HepG2 (cell line): ENCODE data around the gene COQ4. TPM values are rescaled to one million over a fixed set of nuclear protein-coding genes. Genes with fewer than 3 reads are reported as not detected.

Source experiments
- CCAR2 ChIP-seq: fragments of 200-400 bp; formaldehyde crosslinking; optimal IDR thresholded peaks from 2 replicates; pipeline ENCODE3; 2018; ENCODE audit warnings: low read depth, mild to moderate bottlenecking, low read length, moderate library complexity
- EEA1 ChIP-seq: sonication (generic); formaldehyde crosslinking; IDR thresholded peaks from 2 replicates; pipeline ENCODE4 v1.5.1; 2020; ENCODE audit warnings: mild to moderate bottlenecking, missing genetic modification reagents, borderline replicate concordance
- KDM2A ChIP-seq: sonication (generic); formaldehyde crosslinking; IDR thresholded peaks from 2 replicates; pipeline ENCODE4 v1.4.0; 2020; ENCODE audit warnings: low read depth, missing genetic modification reagents, borderline replicate concordance
- KIAA2018 ChIP-seq: sonication (generic); formaldehyde crosslinking; IDR thresholded peaks from 2 replicates; pipeline ENCODE4 v1.5.0; 2020; ENCODE audit warnings: mild to moderate bottlenecking, missing genetic modification reagents, borderline replicate concordance
- PHB2 ChIP-seq: fragments of 450-650 bp; IDR thresholded peaks from 2 replicates; pipeline ENCODE4 v1.6.1; 2018; ENCODE audit not compliant: partially characterized antibody
- RERE ChIP-seq: IDR thresholded peaks from 2 replicates; pipeline ENCODE4 v1.6.1; 2016; ENCODE audit warnings: low read depth, missing genetic modification reagents, missing compliant biosample characterization
- SPEN ChIP-seq: sonication (generic); formaldehyde crosslinking; IDR thresholded peaks from 2 replicates; pipeline ENCODE4 v1.5.1; 2020; ENCODE audit warnings: low read depth, mild to moderate bottlenecking, missing genetic modification reagents
- STAT5B ChIP-seq: sonication (generic); formaldehyde crosslinking; IDR thresholded peaks from 2 replicates; pipeline ENCODE4 v1.4.0; 2020; ENCODE audit warnings: missing genetic modification reagents
- ZBTB49 ChIP-seq: sonication (generic); formaldehyde crosslinking; IDR thresholded peaks from 2 replicates; pipeline ENCODE4 v1.4.0; 2020; ENCODE audit warnings: missing genetic modification reagents, borderline replicate concordance
- ZNF335 ChIP-seq: sonication (generic); formaldehyde crosslinking; IDR thresholded peaks from 2 replicates; pipeline ENCODE4 v1.4.0; 2020; ENCODE audit warnings: missing genetic modification reagents
- ZNF451 ChIP-seq: sonication (generic); formaldehyde crosslinking; IDR thresholded peaks from 2 replicates; pipeline ENCODE4 v1.5.0; 2020; ENCODE audit warnings: mild to moderate bottlenecking, missing genetic modification reagents
- ZSCAN20 ChIP-seq: sonication (generic); formaldehyde crosslinking; IDR thresholded peaks from 2 replicates; pipeline ENCODE4 v1.4.0; 2020; ENCODE audit warnings: missing genetic modification reagents, mild to moderate bottlenecking, borderline replicate concordance
- polyA plus RNA-seq, 8 experiments: library from polyadenylated mRNA; depleted of rRNA in 3 of 8; stranded (reverse) in 7 of 8; unstranded in 1 of 8; fragments of >200 nt; fragmentation: Illumina TruSeq in 4 of 8; extraction: Trizol in 4 of 8; gene quantifications; 2 replicates each; pipeline versions ENCODE4 v1.2.1 to v1.2.3, GENCODE V29; 2011 to 2016; ENCODE audit warnings: low read depth in 4 of 8, missing spikeins in 1 of 8, mixed read lengths in 1 of 8; ENCODE audit not compliant: insufficient read depth in 1 of 8
- total RNA-seq, 5 experiments: library from RNA; depleted of rRNA; stranded (reverse); fragments of >200 nt; fragmentation: Illumina TruSeq; extraction: Trizol; gene quantifications; 2 replicates each; pipeline ENCODE4 v1.2.3, GENCODE V29; 2016; ENCODE audit warnings: low read depth in 1 of 5

COQ4 gene
- total and polyA plus RNA-seq, 2 of the 13 experiments (the other 11 are each of a cell fraction or from before 2014, with no cell fraction given) = 26.1 to 36.0 TPM

GRCh38 chr9:128322404-128323211 lies at the start of gene COQ4, which contains the start of gene TRUB2 (continued):
- TF ChIP-seq ZBTB49 (CRISPR knock-in tag) (no peak), CCAR2 (peak; percentile 20), KDM2A (CRISPR knock-in tag) (peak; percentile 91; the same call in 1 of the 2 replicates), ZNF451 (CRISPR knock-in tag) (peak; percentile 75), STAT5B (CRISPR knock-in tag) (no peak), PHB2 (no peak), KIAA2018 (CRISPR knock-in tag) (no peak), RERE (CRISPR knock-in tag) (no peak; the same call in 1 of the 2 replicates), ZNF335 (CRISPR knock-in tag) (peak; percentile 90; the same call in 1 of the 2 replicates), SPEN (CRISPR knock-in tag) (peak; percentile 94), ZSCAN20 (CRISPR knock-in tag) (no peak), EEA1 (CRISPR knock-in tag) (no peak; the same call in 1 of the 2 replicates)
